Right atrium auricular region (tissue), 2 donors: Measurements from ENCODE around the gene DERL3. TPM values are rescaled to one million over a fixed set of nuclear protein-coding genes. Genes with fewer than 3 reads are reported as not detected.

Experiments used
- DNase-seq: peaks from one replicate; pipeline ENCODE4 v3.0.0-alpha.2; 2019; ENCODE audit warnings: low spot score
- H3K27ac ChIP-seq, 2 donors: fragments of 200-600 bp; sonication (generic); 1 replicate in 1 of 2; 2 replicates in 1 of 2; pipeline ENCODE4 v1.5.1; 2016 to 2019
- H3K27me3 ChIP-seq, 2 donors: fragments of 200-600 bp; sonication (generic); one replicate each; pipeline versions ENCODE4 v1.5.1 to v1.6.0; 2017 to 2019
- H3K36me3 ChIP-seq: fragments of 200-600 bp; sonication (generic); one replicate; pipeline ENCODE4 v1.5.1; 2016
- H3K4me1 ChIP-seq, 2 donors: fragments of 200-600 bp; sonication (generic); one replicate each; pipeline versions ENCODE4 v1.5.1 to v1.6.0; 2017 to 2019
- H3K4me3 ChIP-seq, 2 donors: fragments of 200-600 bp; sonication (generic); 1 replicate in 1 of 2; 2 replicates in 1 of 2; pipeline ENCODE4 v1.5.1; 2017 to 2019; ENCODE audit warnings: mild to moderate bottlenecking in 1 of 2, moderate library complexity in 1 of 2
- H3K9me3 ChIP-seq, 2 donors: fragments of 200-600 bp; sonication (generic); one replicate each; pipeline ENCODE4 v1.5.1; 2019
- total RNA-seq, 2 donors: library from RNA; depleted of rRNA; stranded (reverse); fragments of >200 nt; gene quantifications; one replicate each; pipeline ENCODE4 v1.1.0, GENCODE V29; 2016
- TF ChIP-seq, protein P1 (sequence below), 2 donors: fragments of 200-600 bp; sonication (generic); IDR thresholded peaks; one replicate each; pipeline ENCODE4 v1.5.1; 2019; ENCODE audit warnings: antibody characterized with exemption in 2 of 2

The DERL3 gene
- total RNA-seq, 2 donors from 2014 or later: 4.0 to 10.6 TPM

DNA sequence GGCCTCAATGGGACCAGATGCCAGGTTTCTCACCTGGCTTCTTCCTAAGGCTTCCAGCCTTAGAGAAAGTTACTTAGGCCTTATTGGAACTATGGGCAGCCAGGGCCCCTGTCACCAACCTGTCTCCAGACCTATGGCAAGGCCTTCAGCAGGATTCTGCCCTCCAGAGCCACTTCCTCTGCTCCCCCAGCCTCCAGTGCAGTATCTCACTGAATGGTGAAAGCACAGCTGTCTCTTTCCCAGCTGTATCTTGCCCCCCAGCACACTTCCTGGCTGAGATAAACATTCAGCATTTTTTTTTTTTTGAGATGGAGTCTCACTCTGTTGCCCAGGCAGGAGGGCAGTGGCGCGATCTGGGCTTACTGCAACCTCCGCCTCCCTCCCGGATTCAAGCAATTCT is 20.4 kb upstream of the DERL3 start:
- H3K9me3 ChIP-seq: no peaks in the 10 kb centered on the region
- DNase-seq: no peak
- H3K36me3 ChIP-seq: peaks cover 5% of the 10 kb centered on the region
- no peak overlapping the region for H3K27ac ChIP-seq
- no peak overlapping the region for H3K4me3 ChIP-seq
- H3K27me3 ChIP-seq: no peaks in the 10 kb centered on the region
- TF ChIP-seq, protein P1, sequence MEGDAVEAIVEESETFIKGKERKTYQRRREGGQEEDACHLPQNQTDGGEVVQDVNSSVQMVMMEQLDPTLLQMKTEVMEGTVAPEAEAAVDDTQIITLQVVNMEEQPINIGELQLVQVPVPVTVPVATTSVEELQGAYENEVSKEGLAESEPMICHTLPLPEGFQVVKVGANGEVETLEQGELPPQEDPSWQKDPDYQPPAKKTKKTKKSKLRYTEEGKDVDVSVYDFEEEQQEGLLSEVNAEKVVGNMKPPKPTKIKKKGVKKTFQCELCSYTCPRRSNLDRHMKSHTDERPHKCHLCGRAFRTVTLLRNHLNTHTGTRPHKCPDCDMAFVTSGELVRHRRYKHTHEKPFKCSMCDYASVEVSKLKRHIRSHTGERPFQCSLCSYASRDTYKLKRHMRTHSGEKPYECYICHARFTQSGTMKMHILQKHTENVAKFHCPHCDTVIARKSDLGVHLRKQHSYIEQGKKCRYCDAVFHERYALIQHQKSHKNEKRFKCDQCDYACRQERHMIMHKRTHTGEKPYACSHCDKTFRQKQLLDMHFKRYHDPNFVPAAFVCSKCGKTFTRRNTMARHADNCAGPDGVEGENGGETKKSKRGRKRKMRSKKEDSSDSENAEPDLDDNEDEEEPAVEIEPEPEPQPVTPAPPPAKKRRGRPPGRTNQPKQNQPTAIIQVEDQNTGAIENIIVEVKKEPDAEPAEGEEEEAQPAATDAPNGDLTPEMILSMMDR (IDR thresholded peaks at IDR 0.05): no peak
- H3K4me1 ChIP-seq: peaks cover 0 to 20% of the 10 kb centered on the region in 2 donors

- TF ChIP-seq, protein P1 (IDR thresholded peaks at IDR 0.05): no peak
- peaks cover 0 to 20% of the 10 kb centered on the region in 2 donors for H3K4me1 ChIP-seq
- H3K4me3 ChIP-seq: peak overlapping the region; percentile 46 to 68
- peak overlapping the region; percentile 92 to 96 for H3K27ac ChIP-seq
- no peaks in the 10 kb centered on the region for H3K27me3 ChIP-seq
- no peaks in the 10 kb centered on the region for H3K9me3 ChIP-seq
- peaks cover 5% of the 10 kb centered on the region for H3K36me3 ChIP-seq
- DNase-seq: no peak
Measured at GRCh38 chr22:23858484-23858815, 19.6 kb upstream of the DERL3 start.

DNA sequence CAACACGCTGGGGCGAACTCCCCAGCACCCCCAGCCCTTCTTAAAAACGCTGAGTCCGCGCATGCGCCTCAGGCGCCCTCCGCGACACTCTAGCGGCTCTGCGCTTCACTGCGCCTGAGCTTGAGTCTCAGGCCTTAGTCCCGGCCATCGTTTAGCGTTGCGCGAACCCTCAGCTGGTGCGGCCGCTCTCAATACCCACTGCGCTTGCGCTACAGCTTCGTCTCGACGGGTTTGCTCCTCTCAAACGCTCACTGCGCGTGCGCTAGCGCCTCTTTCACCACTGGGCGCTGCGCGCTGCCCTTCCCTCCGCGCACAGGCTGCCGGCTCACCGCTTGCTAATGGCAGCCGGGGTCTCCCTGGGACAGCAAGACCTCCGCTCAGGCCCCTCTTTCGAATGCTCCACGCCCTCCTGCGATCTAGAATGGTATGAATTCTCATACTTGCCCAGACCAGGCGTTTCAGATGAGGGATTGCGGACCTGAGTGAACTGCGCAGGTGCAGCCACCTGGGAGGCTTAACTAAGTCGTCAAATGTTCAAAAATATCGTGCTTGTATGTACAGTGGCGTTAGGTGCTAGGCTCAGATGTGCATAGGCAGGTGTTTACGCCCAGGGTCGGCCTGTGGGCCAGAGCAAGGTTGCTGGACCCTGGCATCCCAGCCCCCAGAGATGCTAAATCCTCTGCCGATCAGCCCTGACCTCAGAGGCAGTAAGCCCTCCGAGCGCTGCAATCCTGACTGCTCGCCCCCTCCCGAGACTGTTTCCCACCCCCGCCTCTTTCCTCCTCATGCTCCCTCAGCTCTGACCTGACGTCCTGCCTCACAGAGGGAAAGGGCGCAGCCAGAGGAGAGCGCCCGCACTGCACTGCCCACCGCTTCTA is 19.0 kb upstream of the DERL3 start, which contains the start of gene SLC2A11:
SLC2A11 (plus strand) TSS at position 270 of the 878 bp plus-strand sequence; CDS start at position 395, 125 bp downstream.
- Histone ChIP-seq H3K27me3 (no peaks in the 10 kb centered on the region), H3K9me3 (no peaks in the 10 kb centered on the region), H3K27ac (peak within 1 kb of the TSS; percentile 92 to 96), H3K36me3 (peaks cover 2% of the 10 kb centered on the region), H3K4me1 (peaks cover 0 to 20% of the 10 kb centered on the region in 2 donors), H3K4me3 (peak within 1 kb of the TSS; percentile 46 to 68)
- TF ChIP-seq, protein P1 (IDR thresholded peaks at IDR 0.05): no peak
- peak; percentile 93 for DNase-seq

DNA sequence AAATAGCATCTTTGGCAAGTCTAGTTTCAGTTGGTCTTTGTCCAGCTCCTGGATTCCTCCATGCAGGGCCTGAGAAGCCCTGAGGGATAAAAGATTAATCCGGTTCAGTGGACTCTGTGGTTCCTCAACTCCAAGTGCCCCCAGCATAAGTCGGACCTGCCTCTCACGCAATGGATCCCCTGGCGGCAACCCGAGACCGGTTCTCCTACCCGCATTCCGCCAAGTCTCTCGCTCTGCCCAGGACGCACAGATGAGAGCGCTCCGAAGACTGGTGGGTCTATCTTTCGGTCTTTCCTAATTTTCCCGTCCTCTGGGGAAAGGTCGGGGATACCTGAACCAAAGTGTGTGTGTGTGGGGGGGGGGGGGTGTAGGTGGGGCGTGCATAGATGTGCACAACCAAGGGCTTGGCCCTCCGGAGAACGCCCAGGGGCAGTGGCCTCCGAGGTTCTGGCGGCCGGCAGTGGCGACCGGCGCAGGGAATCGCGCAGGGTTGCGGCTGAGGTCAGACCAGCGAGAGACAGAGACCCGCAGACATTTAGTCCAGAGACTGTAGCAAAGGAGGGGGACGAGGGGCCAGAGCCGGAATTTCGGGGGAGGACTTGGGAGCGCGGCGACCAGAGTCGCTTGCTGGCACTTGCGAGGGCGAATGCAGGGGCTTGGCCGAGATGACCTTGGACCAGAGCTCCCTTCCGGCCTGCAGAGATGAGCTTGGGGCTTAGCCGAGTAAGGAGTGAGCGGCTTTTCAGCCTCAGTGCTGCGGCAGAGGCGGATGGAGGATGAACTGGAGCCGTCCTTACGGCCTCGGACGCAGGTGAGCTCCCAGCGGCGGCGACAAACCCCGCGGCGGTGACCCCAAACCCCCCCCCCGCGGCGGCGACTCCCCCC is 18.2 kb upstream of the DERL3 start:
- Histone ChIP-seq H3K4me1 (peaks cover 0 to 20% of the 10 kb centered on the region in 2 donors), H3K9me3 (no peaks in the 10 kb centered on the region), H3K4me3 (peak overlapping the region; percentile 46 to 68), H3K36me3 (no peaks in the 10 kb centered on the region), H3K27me3 (no peaks in the 10 kb centered on the region), H3K27ac (peak overlapping the region; percentile 92 to 96)
- TF ChIP-seq, protein P1 (IDR thresholded peaks at IDR 0.05): no peak
- no peak for DNase-seq

DNA sequence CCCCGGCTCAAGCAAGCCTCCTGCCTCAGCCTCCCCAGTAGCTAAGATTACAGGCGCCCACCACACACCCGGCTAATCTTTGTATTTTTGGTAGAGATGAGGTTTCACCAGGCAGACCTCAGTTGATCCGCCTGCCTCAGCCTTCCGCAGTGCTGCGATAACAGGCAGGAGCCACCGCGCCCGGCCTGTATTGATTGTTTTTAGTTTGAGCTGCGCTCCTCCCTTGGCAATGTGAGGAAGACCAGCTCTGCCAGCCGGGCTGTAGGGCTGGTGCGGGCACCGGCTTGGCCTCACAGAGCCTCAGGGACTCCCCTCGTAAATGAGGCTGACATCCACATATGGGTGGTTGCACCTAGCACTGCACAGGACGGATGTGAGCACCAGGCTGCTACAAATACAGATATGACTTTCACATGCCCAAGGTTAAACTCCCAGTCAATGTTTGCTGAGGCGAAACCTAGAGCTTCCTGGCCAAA is 11.4 kb upstream of the DERL3 start:
- Histone ChIP-seq H3K4me3 (no peak overlapping the region), H3K4me1 (peaks cover 0 to 34% of the 10 kb centered on the region in 2 donors), H3K27ac (no peak overlapping the region), H3K27me3 (no peaks in the 10 kb centered on the region), H3K9me3 (no peaks in the 10 kb centered on the region), H3K36me3 (no peaks in the 10 kb centered on the region)
- TF ChIP-seq, protein P1 (IDR thresholded peaks at IDR 0.05): no peak
- DNase-seq: no peak
